ENCODE results near the gene CNTN5. TPM values are rescaled to one million over a fixed set of nuclear protein-coding genes. Genes with fewer than 3 reads are reported as not detected.

The CNTN5 gene
- total RNA-seq, 4 donors from 2014 or later = 0.16 TPM; not detected in 3

- intact Hi-C loops (cut with DNase I; ENCODE audit: low total_unique reads) = no loop called here
- Histone ChIP-seq H3K36me3 (no peaks in the 10 kb centered on the region), H3K27me3 (no peaks in the 10 kb centered on the region), H3K4me1 (no peaks in the 10 kb centered on the region), H3K9me3 (no peaks in the 10 kb centered on the region), H3K27ac (no peak overlapping the region), H3K4me3 (no peak overlapping the region)
- in situ Hi-C loops (cut with MboI; ENCODE audit: low sequenced_read_pairs in 4 of 4) = no loop called here
- TF ChIP-seq CTCF (IDR thresholded peaks at IDR 0.05 in 4 of 5, conservative IDR thresholded peaks at IDR 0.05 in 1 of 5) = no peak
- no peak for TF ChIP-seq POLR2A (IDR thresholded peaks at IDR 0.05)
- DNase-seq (no peak), ATAC-seq (no peak)
Measured at GRCh38 chr11:99037057-99037456, 16.3 kb downstream of the CNTN5 start.

- intact Hi-C loops (cut with DNase I; ENCODE audit: low total_unique reads) = no loop called here
- H3K27ac ChIP-seq = no peak overlapping the region
- H3K9me3 ChIP-seq = no peaks in the 10 kb centered on the region
- H3K4me3 ChIP-seq = no peak overlapping the region
- TF ChIP-seq POLR2A (IDR thresholded peaks at IDR 0.05) (no peak), CTCF (IDR thresholded peaks at IDR 0.05 in 4 of 5, conservative IDR thresholded peaks at IDR 0.05 in 1 of 5) (no peak)
- no peaks in the 10 kb centered on the region for H3K4me1 ChIP-seq
- no peaks in the 10 kb centered on the region for H3K27me3 ChIP-seq
- ATAC-seq (no peak), DNase-seq (no peak)
- in situ Hi-C loops (cut with MboI; ENCODE audit: low sequenced_read_pairs in 4 of 4) = no loop called here
- no peaks in the 10 kb centered on the region for H3K36me3 ChIP-seq
Measured at GRCh38 chr11:99063331-99063730, 42.6 kb downstream of the CNTN5 start.

- Histone ChIP-seq H3K36me3 (no peaks in the 10 kb centered on the region), H3K27me3 (no peaks in the 10 kb centered on the region), H3K9me3 (no peaks in the 10 kb centered on the region), H3K27ac (no peak overlapping the region), H3K4me3 (no peak overlapping the region), H3K4me1 (peaks cover 0 to under 1% of the 10 kb centered on the region in 2 donors)
- no peak for ATAC-seq
- intact Hi-C loops (cut with DNase I; ENCODE audit: low total_unique reads) (no loop called here), in situ Hi-C loops (cut with MboI; ENCODE audit: low sequenced_read_pairs in 4 of 4) (no loop called here)
- TF ChIP-seq CTCF (IDR thresholded peaks at IDR 0.05 in 4 of 5, conservative IDR thresholded peaks at IDR 0.05 in 1 of 5) (no peak), POLR2A (IDR thresholded peaks at IDR 0.05) (no peak)
- DNase-seq = no peak
Measured at GRCh38 chr11:99065121-99065520, 44.4 kb downstream of the CNTN5 start.

- no peak overlapping the region for H3K4me3 ChIP-seq
- H3K36me3 ChIP-seq = no peaks in the 10 kb centered on the region
- H3K27ac ChIP-seq = no peak overlapping the region
- no peaks in the 10 kb centered on the region for H3K27me3 ChIP-seq
- intact Hi-C loops (cut with DNase I; ENCODE audit: low total_unique reads) (no loop called here), in situ Hi-C loops (cut with MboI; ENCODE audit: low sequenced_read_pairs in 4 of 4) (no loop called here)
- H3K4me1 ChIP-seq = peaks cover 0 to 2% of the 10 kb centered on the region in 2 donors
- DNase-seq (no peak), ATAC-seq (no peak)
- TF ChIP-seq POLR2A (IDR thresholded peaks at IDR 0.05) (no peak), CTCF (IDR thresholded peaks at IDR 0.05 in 4 of 5, conservative IDR thresholded peaks at IDR 0.05 in 1 of 5) (no peak)
- no peaks in the 10 kb centered on the region for H3K9me3 ChIP-seq
Measured at GRCh38 chr11:99066618-99067317, 46.0 kb downstream of the CNTN5 start.

GRCh38 chr11:99068832-99069231 is 48.1 kb downstream of the CNTN5 start:
- Histone ChIP-seq H3K9me3 (no peaks in the 10 kb centered on the region), H3K27me3 (no peaks in the 10 kb centered on the region), H3K36me3 (no peaks in the 10 kb centered on the region), H3K4me3 (no peak overlapping the region), H3K27ac (no peak overlapping the region), H3K4me1 (peaks cover 0 to 2% of the 10 kb centered on the region in 2 donors)
- no peak for ATAC-seq
- TF ChIP-seq CTCF (IDR thresholded peaks at IDR 0.05 in 4 of 5, conservative IDR thresholded peaks at IDR 0.05 in 1 of 5) (no peak), POLR2A (IDR thresholded peaks at IDR 0.05) (no peak)
- DNase-seq = no peak
- in situ Hi-C loops (cut with MboI; ENCODE audit: low sequenced_read_pairs in 4 of 4) (no loop called here), intact Hi-C loops (cut with DNase I; ENCODE audit: low total_unique reads) (no loop called here)

All from gastrocnemius medialis (tissue), 4 donors.